GM12878 (cell line): ENCODE results near the gene OR51I2.

Source experiments
- CTCF ChIP-seq, 3 experiments: IDR thresholded peaks in 2 of 3; conservative IDR thresholded peaks in 1 of 3; 2 replicates each; pipeline ENCODE4 v1.5.1; 2011; ENCODE audit warnings: low read depth in 3 of 3, low read length in 3 of 3, mild to moderate bottlenecking in 3 of 3, control low read depth in 2 of 3, moderate library complexity in 2 of 3, inconsistent platforms in 1 of 3, mixed read lengths in 1 of 3; ENCODE audit not compliant: control insufficient read depth in 2 of 3, insufficient read depth in 1 of 3; ENCODE audit errors: extremely low read depth in 1 of 3
- ZBTB40 ChIP-seq: fragments of 450-650 bp; IDR thresholded peaks from 2 replicates; pipeline ENCODE4 v1.6.1; 2016; ENCODE audit warnings: mild to moderate bottlenecking, moderate library complexity, borderline replicate concordance

- TF ChIP-seq CTCF (IDR thresholded peaks at IDR 0.05 in 2 of 3, conservative IDR thresholded peaks at IDR 0.05 in 1 of 3; ENCODE audit: control insufficient read depth in 2 of 3, extremely low read depth in 1 of 3, insufficient read depth in 1 of 3, low read depth in 3 of 3, low read length in 3 of 3), result no peak
- TF ChIP-seq ZBTB40, result no peak
These were observed 56.4 kb downstream of the OR51I2 start for GRCh38 chr11:5505363-5506048.
